GM23338 (cell line): ENCODE data around the gene GPHN. TPM values are rescaled to one million over a fixed set of nuclear protein-coding genes. Genes with fewer than 3 reads are reported as not detected.

Experiments used
- ATAC-seq: fragments of 200-7000 bp; cut with Tn5 transposase; 3 replicates; pipeline ENCODE4 v1.9.1; 2020
- DNase-seq: peaks from one replicate; pipeline ENCODE4 v3.0.0-alpha.2; 2015; ENCODE audit warnings: low spot score
- H2AFZ ChIP-seq: fragments of 200-600 bp; sonication (generic); 2 replicates; pipeline ENCODE4 v1.8.0; 2016; ENCODE audit warnings: antibody characterized with exemption, mild to moderate bottlenecking, moderate library complexity
- H3F3A ChIP-seq: fragments of 200-600 bp; sonication (generic); replicated peaks from 2 replicates; pipeline ENCODE4 v1.8.0; 2017; ENCODE audit warnings: antibody characterized with exemption, mixed run types, low read depth
- H3K27ac ChIP-seq: fragments of 200-600 bp; sonication (generic); 2 replicates; pipeline ENCODE4 v1.6.1; 2016; ENCODE audit warnings: low read depth
- H3K27me3 ChIP-seq: fragments of 200-600 bp; sonication (generic); 2 replicates; pipeline ENCODE4 v1.8.0; 2016; ENCODE audit warnings: mild to moderate bottlenecking, mixed run types, moderate library complexity; ENCODE audit not compliant: insufficient read depth
- H3K36me3 ChIP-seq: fragments of 200-600 bp; sonication (generic); 2 replicates; pipeline ENCODE4 v1.8.0; 2016; ENCODE audit warnings: mild to moderate bottlenecking; ENCODE audit not compliant: insufficient read depth
- H3K4me1 ChIP-seq: fragments of 200-600 bp; sonication (generic); 2 replicates; pipeline ENCODE4 v1.8.0; 2016; ENCODE audit warnings: mild to moderate bottlenecking, moderate library complexity; ENCODE audit not compliant: insufficient read depth
- H3K4me2 ChIP-seq: fragments of 200-600 bp; sonication (generic); 2 replicates; pipeline ENCODE4 v1.7.1; 2017; ENCODE audit warnings: mixed run types
- H3K4me3 ChIP-seq: fragments of 200-600 bp; sonication (generic); 2 replicates; pipeline ENCODE4 v1.6.1; 2016; ENCODE audit warnings: mixed run types
- H3K79me2 ChIP-seq: fragments of 200-600 bp; sonication (generic); replicated peaks from 2 replicates; pipeline ENCODE4 v1.8.0; 2017; ENCODE audit warnings: mild to moderate bottlenecking; ENCODE audit not compliant: insufficient read depth
- H3K9me2 ChIP-seq: fragments of 200-600 bp; sonication (generic); 2 replicates; pipeline ENCODE4 v1.8.0; 2017; ENCODE audit not compliant: insufficient read depth
- H4K20me1 ChIP-seq: fragments of 200-600 bp; sonication (generic); replicated peaks from 2 replicates; pipeline ENCODE4 v1.8.0; 2017; ENCODE audit warnings: mild to moderate bottlenecking; ENCODE audit not compliant: insufficient read depth
- H3K27ac Mint-ChIP-seq: 2 replicates; pipeline ENCODE4 v1.8.0; 2020; ENCODE audit warnings: inconsistent platforms, mild to moderate bottlenecking, moderate library complexity, mixed read lengths
- H3K27me3 Mint-ChIP-seq: 3 replicates; pipeline ENCODE4 v1.8.0; 2022; ENCODE audit warnings: low read depth, mild to moderate bottlenecking, moderate library complexity, mixed read lengths, inconsistent platforms; ENCODE audit not compliant: insufficient read depth, poor library complexity
- H3K36me3 Mint-ChIP-seq: 3 replicates; pipeline ENCODE4 v1.8.0; 2021; ENCODE audit warnings: low read depth, mild to moderate bottlenecking, inconsistent platforms, moderate library complexity, mixed read lengths
- H3K4me1 Mint-ChIP-seq: 3 replicates; pipeline ENCODE4 v1.8.0; 2020; ENCODE audit warnings: mild to moderate bottlenecking, inconsistent platforms, mixed read lengths
- H3K4me3 Mint-ChIP-seq: 3 replicates; pipeline ENCODE4 v1.8.0; 2021; ENCODE audit warnings: moderate library complexity, mild to moderate bottlenecking, inconsistent platforms, mixed read lengths
- H3K9me3 Mint-ChIP-seq: 3 replicates; pipeline ENCODE4 v1.8.0; 2020; ENCODE audit warnings: moderate library complexity, mild to moderate bottlenecking, inconsistent platforms, mixed read lengths
- CREB1 ChIP-seq: fragments of 250-450 bp; sonication (Bioruptor Pico); IDR thresholded peaks from 2 replicates; pipeline ENCODE4 v1.5.0; 2020; ENCODE audit warnings: low read depth, mild to moderate bottlenecking, moderate library complexity
- EZH2 ChIP-seq: fragments of 200-600 bp; sonication (generic); IDR thresholded peaks from one replicate; pipeline ENCODE4 v1.8.0; 2017; ENCODE audit warnings: antibody characterized with exemption, mild to moderate bottlenecking, low read depth; ENCODE audit not compliant: unreplicated experiment
- EZH2phosphoT487 ChIP-seq: fragments of 200-600 bp; sonication (generic); IDR thresholded peaks from one replicate; pipeline ENCODE4 v1.8.1; 2018; ENCODE audit warnings: antibody characterized with exemption; ENCODE audit not compliant: unreplicated experiment
- JUNB ChIP-seq: IDR thresholded peaks from one replicate; pipeline ENCODE4 v1.6.1; 2016; ENCODE audit warnings: antibody characterized with exemption; ENCODE audit not compliant: unreplicated experiment
- NANOG ChIP-seq: IDR thresholded peaks from 2 replicates; pipeline ENCODE4 v1.6.1; 2016; ENCODE audit warnings: antibody characterized with exemption, borderline replicate concordance
- POLR2AphosphoS5 ChIP-seq: IDR thresholded peaks from 2 replicates; pipeline ENCODE4 v1.6.1; 2016; ENCODE audit warnings: antibody characterized with exemption, low read depth
- STAT1 ChIP-seq: IDR thresholded peaks from one replicate; pipeline ENCODE4 v1.6.1; 2016; ENCODE audit warnings: antibody characterized with exemption; ENCODE audit not compliant: unreplicated experiment
- ZNF114 ChIP-seq: fragments of 250-450 bp; sonication (Bioruptor Pico); IDR thresholded peaks from 2 replicates; pipeline ENCODE4 v1.5.0; 2020; ENCODE audit warnings: mild to moderate bottlenecking, moderate library complexity
- ZNF331 ChIP-seq: fragments of 250-450 bp; sonication (Bioruptor Pico); IDR thresholded peaks from 2 replicates; pipeline ENCODE4 v1.5.0; 2020; ENCODE audit warnings: low read depth, mild to moderate bottlenecking, moderate library complexity
- ZNF462 ChIP-seq: fragments of 250-450 bp; sonication (Bioruptor Pico); IDR thresholded peaks from 2 replicates; pipeline ENCODE4 v1.5.0; 2020; ENCODE audit warnings: mild to moderate bottlenecking, moderate library complexity
- polyA plus RNA-seq: library from polyadenylated mRNA; unstranded; fragments of >200 nt; fragmentation: Nextera tagmentation; extraction: Ambion mirVana; gene quantifications from 2 replicates; pipeline ENCODE4 v1.2.1, GENCODE V29; 2016
- total RNA-seq: library from RNA; depleted of rRNA; stranded (reverse); fragments of >200 nt; shearing (Covaris generic); gene quantifications from 2 replicates; pipeline ENCODE4 v1.2.3, GENCODE V29; 2014
- TF ChIP-seq, protein P1 (sequence below): IDR thresholded peaks from one replicate; pipeline ENCODE4 v1.6.1; 2018; ENCODE audit warnings: antibody characterized with exemption; ENCODE audit not compliant: unreplicated experiment
- TF ChIP-seq, protein P2 (sequence below), 2 experiments: fragments of 200-600 bp in 1 of 2; sonication (generic) in 1 of 2; conservative IDR thresholded peaks; 2 replicates each; pipeline versions ENCODE4 v1.5.1 to v1.6.1; 2016 to 2017; ENCODE audit warnings: antibody characterized with exemption in 2 of 2, low read depth in 2 of 2, mild to moderate bottlenecking in 2 of 2, moderate library complexity in 1 of 2
- TF ChIP-seq, protein P3 (sequence below): IDR thresholded peaks from 2 replicates; pipeline ENCODE4 v1.6.1; 2016; ENCODE audit warnings: antibody characterized with exemption

The GPHN gene
- total and polyA plus RNA-seq, 2 experiments from 2014 or later = 17.6 to 20.6 TPM

- no peaks in the 10 kb centered on the region; the same call in 2 of the 3 replicates for H3K9me3 Mint-ChIP-seq
- TF ChIP-seq, protein P1, sequence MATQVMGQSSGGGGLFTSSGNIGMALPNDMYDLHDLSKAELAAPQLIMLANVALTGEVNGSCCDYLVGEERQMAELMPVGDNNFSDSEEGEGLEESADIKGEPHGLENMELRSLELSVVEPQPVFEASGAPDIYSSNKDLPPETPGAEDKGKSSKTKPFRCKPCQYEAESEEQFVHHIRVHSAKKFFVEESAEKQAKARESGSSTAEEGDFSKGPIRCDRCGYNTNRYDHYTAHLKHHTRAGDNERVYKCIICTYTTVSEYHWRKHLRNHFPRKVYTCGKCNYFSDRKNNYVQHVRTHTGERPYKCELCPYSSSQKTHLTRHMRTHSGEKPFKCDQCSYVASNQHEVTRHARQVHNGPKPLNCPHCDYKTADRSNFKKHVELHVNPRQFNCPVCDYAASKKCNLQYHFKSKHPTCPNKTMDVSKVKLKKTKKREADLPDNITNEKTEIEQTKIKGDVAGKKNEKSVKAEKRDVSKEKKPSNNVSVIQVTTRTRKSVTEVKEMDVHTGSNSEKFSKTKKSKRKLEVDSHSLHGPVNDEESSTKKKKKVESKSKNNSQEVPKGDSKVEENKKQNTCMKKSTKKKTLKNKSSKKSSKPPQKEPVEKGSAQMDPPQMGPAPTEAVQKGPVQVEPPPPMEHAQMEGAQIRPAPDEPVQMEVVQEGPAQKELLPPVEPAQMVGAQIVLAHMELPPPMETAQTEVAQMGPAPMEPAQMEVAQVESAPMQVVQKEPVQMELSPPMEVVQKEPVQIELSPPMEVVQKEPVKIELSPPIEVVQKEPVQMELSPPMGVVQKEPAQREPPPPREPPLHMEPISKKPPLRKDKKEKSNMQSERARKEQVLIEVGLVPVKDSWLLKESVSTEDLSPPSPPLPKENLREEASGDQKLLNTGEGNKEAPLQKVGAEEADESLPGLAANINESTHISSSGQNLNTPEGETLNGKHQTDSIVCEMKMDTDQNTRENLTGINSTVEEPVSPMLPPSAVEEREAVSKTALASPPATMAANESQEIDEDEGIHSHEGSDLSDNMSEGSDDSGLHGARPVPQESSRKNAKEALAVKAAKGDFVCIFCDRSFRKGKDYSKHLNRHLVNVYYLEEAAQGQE = no peak
- TF ChIP-seq, protein P2, sequence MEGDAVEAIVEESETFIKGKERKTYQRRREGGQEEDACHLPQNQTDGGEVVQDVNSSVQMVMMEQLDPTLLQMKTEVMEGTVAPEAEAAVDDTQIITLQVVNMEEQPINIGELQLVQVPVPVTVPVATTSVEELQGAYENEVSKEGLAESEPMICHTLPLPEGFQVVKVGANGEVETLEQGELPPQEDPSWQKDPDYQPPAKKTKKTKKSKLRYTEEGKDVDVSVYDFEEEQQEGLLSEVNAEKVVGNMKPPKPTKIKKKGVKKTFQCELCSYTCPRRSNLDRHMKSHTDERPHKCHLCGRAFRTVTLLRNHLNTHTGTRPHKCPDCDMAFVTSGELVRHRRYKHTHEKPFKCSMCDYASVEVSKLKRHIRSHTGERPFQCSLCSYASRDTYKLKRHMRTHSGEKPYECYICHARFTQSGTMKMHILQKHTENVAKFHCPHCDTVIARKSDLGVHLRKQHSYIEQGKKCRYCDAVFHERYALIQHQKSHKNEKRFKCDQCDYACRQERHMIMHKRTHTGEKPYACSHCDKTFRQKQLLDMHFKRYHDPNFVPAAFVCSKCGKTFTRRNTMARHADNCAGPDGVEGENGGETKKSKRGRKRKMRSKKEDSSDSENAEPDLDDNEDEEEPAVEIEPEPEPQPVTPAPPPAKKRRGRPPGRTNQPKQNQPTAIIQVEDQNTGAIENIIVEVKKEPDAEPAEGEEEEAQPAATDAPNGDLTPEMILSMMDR (conservative IDR thresholded peaks at IDR 0.05; ENCODE audit: low read depth in 2 of 2) = no peak
- TF ChIP-seq POLR2AphosphoS5 = no peak
- TF ChIP-seq EZH2phosphoT487 = no peak
- TF ChIP-seq ZNF114 (CRISPR knock-in tag) = no peak
- TF ChIP-seq NANOG = no peak
- TF ChIP-seq EZH2 = no peak
- TF ChIP-seq STAT1 = no peak
- TF ChIP-seq, protein P3, sequence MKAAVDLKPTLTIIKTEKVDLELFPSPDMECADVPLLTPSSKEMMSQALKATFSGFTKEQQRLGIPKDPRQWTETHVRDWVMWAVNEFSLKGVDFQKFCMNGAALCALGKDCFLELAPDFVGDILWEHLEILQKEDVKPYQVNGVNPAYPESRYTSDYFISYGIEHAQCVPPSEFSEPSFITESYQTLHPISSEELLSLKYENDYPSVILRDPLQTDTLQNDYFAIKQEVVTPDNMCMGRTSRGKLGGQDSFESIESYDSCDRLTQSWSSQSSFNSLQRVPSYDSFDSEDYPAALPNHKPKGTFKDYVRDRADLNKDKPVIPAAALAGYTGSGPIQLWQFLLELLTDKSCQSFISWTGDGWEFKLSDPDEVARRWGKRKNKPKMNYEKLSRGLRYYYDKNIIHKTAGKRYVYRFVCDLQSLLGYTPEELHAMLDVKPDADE = no peak
- TF ChIP-seq ZNF331 (CRISPR knock-in tag) = no peak
- TF ChIP-seq ZNF462 = no peak
- TF ChIP-seq CREB1 = no peak
- TF ChIP-seq JUNB = no peak
- Histone ChIP-seq H3K4me1 (0 out of 2 replicates have a peak, but pooled peaks cover 16% of the 10 kb centered on the region), H4K20me1 (no peaks in the 10 kb centered on the region), H3K36me3 (no peaks in the 10 kb centered on the region), H3K4me2 (no peak overlapping the region), H3K9me2 (no peaks in the 10 kb centered on the region), H3K27ac (no peak overlapping the region), H3K79me2 (peaks cover 17% of the 10 kb centered on the region), H3K27me3 (no peaks in the 10 kb centered on the region), H3F3A (no peaks in the 10 kb centered on the region), H3K4me3 (no peak overlapping the region), H2AFZ (no peak overlapping the region)
- H3K4me1 Mint-ChIP-seq = peaks cover 18% of the 10 kb centered on the region
- DNase-seq (no peak), ATAC-seq (no peak)
- no peak overlapping the region for H3K27ac Mint-ChIP-seq
- H3K4me3 Mint-ChIP-seq = no peak overlapping the region
- H3K27me3 Mint-ChIP-seq = peaks cover 4% of the 10 kb centered on the region
- H3K36me3 Mint-ChIP-seq = no peaks in the 10 kb centered on the region
Measured at GRCh38 chr14:66649498-66649897, 141.6 kb downstream of the GPHN start.
